ENCODE results near the gene ETDA.
A peak's percentile ranks its signal among the peaks of the same experiment; 100 is the strongest.

Gene ETDA

DNA sequence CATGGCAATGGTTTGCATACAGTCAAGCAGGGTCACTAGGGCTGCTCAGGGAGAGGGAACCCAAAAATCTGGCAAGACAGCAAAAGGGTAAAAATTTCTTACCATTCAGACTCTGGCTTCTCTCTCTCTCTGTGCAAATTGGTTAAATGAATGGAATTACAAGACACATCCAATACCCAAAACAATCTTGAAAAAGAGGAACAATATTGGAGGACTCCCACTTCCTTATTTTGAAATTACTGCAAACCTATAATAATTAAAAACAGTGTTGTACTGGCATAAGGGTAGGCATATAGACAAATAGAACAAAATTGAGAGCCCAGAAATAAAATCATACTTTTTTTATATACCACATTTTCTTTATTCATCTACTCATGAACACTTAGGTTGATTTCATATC lies 24.1 kb downstream of the ETDA start:
- H3K4me3 ChIP-seq (ENCODE audit: low read length) = no peak overlapping the region
- no peaks in the 10 kb centered on the region for H3K4me1 ChIP-seq (ENCODE audit: insufficient read depth, low read length)
- H3K9ac ChIP-seq (ENCODE audit: low read depth, low read length) = no peak overlapping the region
- no peak overlapping the region for H3K27ac ChIP-seq (ENCODE audit: low read depth, low read length)
- H3K36me3 ChIP-seq (ENCODE audit: insufficient read depth, low read length) = no peaks in the 10 kb centered on the region
- no peaks in the 10 kb centered on the region for H3K27me3 ChIP-seq (ENCODE audit: insufficient read depth, low read length)
- H3K9me3 ChIP-seq (ENCODE audit: insufficient read depth, low read depth, low read length) = no peaks in the 10 kb centered on the region

DNA sequence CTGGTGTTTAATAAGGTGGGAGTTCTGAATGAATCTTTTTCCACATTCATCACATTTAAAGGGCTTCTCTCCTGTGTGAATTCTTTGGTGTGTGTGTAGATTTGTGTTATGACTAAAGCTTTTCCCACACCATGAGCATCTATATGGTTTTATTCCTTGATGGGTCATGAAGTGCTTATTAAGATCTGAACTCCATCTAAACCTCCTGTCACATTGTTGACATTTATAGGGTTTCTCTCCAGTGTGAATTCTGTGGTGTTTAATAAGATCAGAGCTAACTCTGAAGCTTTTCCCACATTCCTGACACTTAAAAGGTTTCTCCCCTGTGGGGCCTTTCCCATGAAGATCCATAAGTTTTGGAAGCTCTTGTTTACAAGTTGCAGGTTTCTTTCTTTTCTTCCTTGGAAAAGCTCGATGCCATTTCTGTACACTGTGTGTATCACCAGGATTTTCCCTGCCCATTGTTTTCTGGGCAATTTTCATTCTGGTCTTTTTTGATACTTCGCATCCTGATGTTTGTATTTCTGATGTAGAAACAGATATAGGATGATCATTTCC lies 35.5 kb downstream of the ETDA start:
- no peaks in the 10 kb centered on the region for H3K27me3 ChIP-seq (ENCODE audit: insufficient read depth, low read length)
- no peak overlapping the region for H3K9ac ChIP-seq (ENCODE audit: low read depth, low read length)
- H3K4me1 ChIP-seq (ENCODE audit: insufficient read depth, low read length) = no peaks in the 10 kb centered on the region
- H3K27ac ChIP-seq (ENCODE audit: low read depth, low read length) = no peak overlapping the region
- peaks cover 44% of the 10 kb centered on the region for H3K9me3 ChIP-seq (ENCODE audit: insufficient read depth, low read depth, low read length)
- WGBS = 95% methylated on average over 2 of the region's 2 CpGs
- peaks cover 23% of the 10 kb centered on the region for H3K36me3 ChIP-seq (ENCODE audit: insufficient read depth, low read length)
- H3K4me3 ChIP-seq (ENCODE audit: low read length) = no peak overlapping the region

DNA sequence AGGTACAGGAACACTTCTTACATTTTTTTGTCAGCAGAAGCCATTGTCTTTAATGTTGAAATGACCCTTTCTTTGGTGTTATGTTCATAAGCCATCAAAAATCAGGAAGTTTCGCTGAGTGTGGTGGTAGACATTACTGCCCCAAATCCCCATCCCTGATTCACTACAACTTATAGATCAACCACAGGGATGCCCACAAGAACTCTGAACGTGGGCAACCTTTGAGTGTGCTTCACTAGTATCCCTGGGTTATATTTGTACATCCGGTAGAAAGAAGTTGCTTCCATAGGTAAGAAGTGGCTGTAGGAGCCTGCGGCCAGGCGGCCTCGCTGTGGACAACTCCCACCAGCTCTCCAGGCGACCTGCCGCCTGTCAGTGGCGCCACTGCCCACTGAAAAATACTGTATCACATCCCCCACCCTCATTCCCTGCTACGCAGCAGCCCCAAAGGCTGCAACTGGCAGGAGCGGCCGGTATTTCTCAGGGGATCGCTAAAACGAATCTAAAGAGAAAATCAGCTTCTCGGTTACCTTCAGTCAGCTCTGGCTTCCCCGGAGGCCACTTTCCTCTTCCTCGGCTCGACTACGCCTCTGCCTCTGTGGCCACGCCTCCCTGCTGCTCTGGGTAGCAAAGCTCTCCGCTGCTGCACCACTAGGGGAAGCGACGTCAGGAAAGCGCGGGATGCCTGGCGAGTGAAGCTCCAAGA lies 43.5 kb downstream of the ETDA start:
- no peaks in the 10 kb centered on the region for H3K4me1 ChIP-seq (ENCODE audit: insufficient read depth, low read length)
- no peaks in the 10 kb centered on the region for H3K9me3 ChIP-seq (ENCODE audit: insufficient read depth, low read depth, low read length)
- peak overlapping the region; percentile 57 for H3K4me3 ChIP-seq (ENCODE audit: low read length)
- H3K27me3 ChIP-seq (ENCODE audit: insufficient read depth, low read length) = no peaks in the 10 kb centered on the region; the same call in 1 of the 2 replicates
- 16% methylated on average over 26 of the region's 26 CpGs for WGBS
- 0 out of 2 replicates have a peak, but pooled peaks cover 6% of the 10 kb centered on the region for H3K36me3 ChIP-seq (ENCODE audit: insufficient read depth, low read length)
- no peak overlapping the region for H3K27ac ChIP-seq (ENCODE audit: low read depth, low read length)
- no peak overlapping the region for H3K9ac ChIP-seq (ENCODE audit: low read depth, low read length)

DNA sequence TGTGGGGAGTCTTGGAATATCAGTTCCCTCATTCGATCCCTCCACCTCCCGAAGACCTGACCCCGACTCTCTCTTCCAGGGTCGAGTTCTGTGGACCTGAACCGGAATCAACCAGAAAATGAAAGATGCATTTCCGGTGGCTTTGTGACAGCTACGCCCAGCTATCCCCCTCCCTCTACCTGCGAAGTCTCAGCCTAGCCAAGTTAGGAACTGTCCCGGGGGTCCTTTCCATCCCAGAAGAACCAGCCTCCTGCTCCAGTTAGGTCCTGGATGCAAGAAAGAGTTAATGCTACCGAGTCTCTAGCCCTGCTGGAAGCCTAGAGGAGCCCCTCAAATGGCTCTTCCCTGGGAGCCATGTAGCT lies 44.1 kb downstream of the ETDA start:
- Histone ChIP-seq H3K27me3 (ENCODE audit: insufficient read depth, low read length) (no peaks in the 10 kb centered on the region; the same call in 1 of the 2 replicates), H3K4me3 (ENCODE audit: low read length) (peak overlapping the region; percentile 57), H3K4me1 (ENCODE audit: insufficient read depth, low read length) (no peaks in the 10 kb centered on the region), H3K36me3 (ENCODE audit: insufficient read depth, low read length) (0 out of 2 replicates have a peak, but pooled peaks cover 2% of the 10 kb centered on the region), H3K9ac (ENCODE audit: low read depth, low read length) (no peak overlapping the region), H3K9me3 (ENCODE audit: insufficient read depth, low read depth, low read length) (no peaks in the 10 kb centered on the region), H3K27ac (ENCODE audit: low read depth, low read length) (no peak overlapping the region)
- WGBS = 21% methylated on average over 10 of the region's 10 CpGs

DNA sequence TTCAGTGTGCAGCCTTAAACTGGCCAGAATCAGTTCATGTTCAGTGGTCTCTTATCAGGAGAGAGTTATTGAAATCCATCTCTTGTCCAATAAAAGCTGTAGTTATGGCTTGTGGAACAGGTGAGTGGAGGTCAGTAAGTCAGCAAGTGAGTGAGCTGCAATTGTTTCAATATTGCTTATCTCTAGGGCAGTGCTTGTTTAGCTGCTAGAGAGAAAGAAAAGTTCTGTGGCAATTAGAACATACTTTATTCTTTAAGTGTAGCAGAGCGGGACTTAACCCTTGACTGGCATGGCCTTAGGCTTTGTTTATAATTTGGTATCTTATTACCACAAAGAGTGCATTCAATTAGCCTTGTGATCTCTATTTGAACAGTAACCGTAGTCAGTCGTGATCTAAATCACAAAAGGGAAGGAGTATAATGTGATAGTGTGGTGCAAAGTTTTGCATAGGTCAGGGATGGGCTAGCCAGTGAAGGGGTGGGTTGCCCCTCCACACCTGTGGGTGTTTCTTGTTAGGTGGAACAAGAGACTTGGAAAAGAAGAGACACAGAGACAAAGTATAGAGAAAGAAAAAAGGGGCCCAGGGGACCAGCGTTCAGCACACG lies 50.5 kb downstream of the ETDA start:
- Histone ChIP-seq H3K9ac (ENCODE audit: low read depth, low read length) (no peak overlapping the region), H3K27me3 (ENCODE audit: insufficient read depth, low read length) (no peaks in the 10 kb centered on the region), H3K36me3 (ENCODE audit: insufficient read depth, low read length) (no peaks in the 10 kb centered on the region), H3K4me3 (ENCODE audit: low read length) (peak overlapping the region; percentile 9; the same call in 1 of the 2 replicates), H3K4me1 (ENCODE audit: insufficient read depth, low read length) (peaks cover 16% of the 10 kb centered on the region; the same call in 1 of the 2 replicates), H3K27ac (ENCODE audit: low read depth, low read length) (peak overlapping the region; percentile 55; the same call in 1 of the 2 replicates), H3K9me3 (ENCODE audit: insufficient read depth, low read depth, low read length) (no peaks in the 10 kb centered on the region)
- WGBS = 15% methylated on average over 5 of the region's 5 CpGs

Data from HUES64 (cell line).